Muscle layer of duodenum (tissue), 2 donors: ENCODE results near the gene CIB2.

Experiments
- H3K27ac ChIP-seq: one replicate; pipeline ENCODE4 v1.7.0; 2013; ENCODE audit warnings: mild to moderate bottlenecking, low read length
- H3K27me3 ChIP-seq: one replicate; pipeline ENCODE4 v1.7.0; 2013; ENCODE audit warnings: low read depth, mild to moderate bottlenecking, control low read depth, low read length
- H3K36me3 ChIP-seq, 2 donors: one replicate each; pipeline ENCODE4 v1.7.0; 2013; ENCODE audit warnings: low read length in 2 of 2, control low read depth in 1 of 2, mild to moderate bottlenecking in 1 of 2; ENCODE audit not compliant: insufficient read depth in 2 of 2, control insufficient read depth in 1 of 2
- H3K4me1 ChIP-seq, 2 donors: one replicate each; pipeline ENCODE4 v1.7.0; 2013; ENCODE audit warnings: low read length in 2 of 2, mild to moderate bottlenecking in 2 of 2, control low read depth in 1 of 2, moderate library complexity in 1 of 2; ENCODE audit not compliant: insufficient read depth in 2 of 2, control insufficient read depth in 1 of 2
- H3K4me3 ChIP-seq, 2 donors: one replicate each; pipeline ENCODE4 v1.7.0; 2013; ENCODE audit warnings: low read length in 2 of 2, low read depth in 1 of 2, mild to moderate bottlenecking in 1 of 2
- H3K9me3 ChIP-seq, 2 donors: one replicate each; pipeline ENCODE4 v1.7.0; 2013; ENCODE audit warnings: low read length in 2 of 2, control low read depth in 1 of 2, mild to moderate bottlenecking in 1 of 2; ENCODE audit not compliant: control insufficient read depth in 1 of 2
- donor health status: healthy.

Gene CIB2

GRCh38 chr15:78149068-78149804, 18.0 kb upstream of the CIB2 start, which contains the start of gene IDH3A:
TSS of gene IDH3A (plus strand) at chr15:78149362. CDS start at chr15:78149404, 42 bp downstream.
- Histone ChIP-seq H3K36me3 (no peaks in the 10 kb centered on the region), H3K4me1 (peaks cover 6 to 8% of the 10 kb centered on the region in 2 donors), H3K4me3 (peak within 1 kb of the TSS; percentile 85 to 86), H3K27ac (peak within 1 kb of the TSS; percentile 80), H3K27me3 (no peaks in the 10 kb centered on the region), H3K9me3 (no peaks in the 10 kb centered on the region)

GRCh38 chr15:78148392-78149067, 17.3 kb upstream of the CIB2 start:
- H3K27ac ChIP-seq: peak overlapping the region; percentile 80
- H3K9me3 ChIP-seq: no peaks in the 10 kb centered on the region
- peaks cover 6 to 8% of the 10 kb centered on the region in 2 donors for H3K4me1 ChIP-seq
- H3K27me3 ChIP-seq: no peaks in the 10 kb centered on the region
- H3K4me3 ChIP-seq: peak overlapping the region; percentile 85 to 86
- no peaks in the 10 kb centered on the region for H3K36me3 ChIP-seq

- no peaks in the 10 kb centered on the region for H3K9me3 ChIP-seq
These were observed 16.3 kb upstream of the CIB2 start for GRCh38 chr15:78147566-78147965.

GRCh38 chr15:78146425-78147154, 15.3 kb upstream of the CIB2 start:
- H3K27ac ChIP-seq: no peak overlapping the region
- H3K9me3 ChIP-seq: no peaks in the 10 kb centered on the region
- no peak overlapping the region for H3K4me3 ChIP-seq
- H3K4me1 ChIP-seq: peaks cover 6 to 8% of the 10 kb centered on the region in 2 donors
- no peaks in the 10 kb centered on the region for H3K36me3 ChIP-seq
- H3K27me3 ChIP-seq: no peaks in the 10 kb centered on the region

More at GRCh38 chr15:78147566-78147965, 16.3 kb upstream of the CIB2 start:
- no peaks in the 10 kb centered on the region for H3K36me3 ChIP-seq
- peaks cover 6 to 8% of the 10 kb centered on the region in 2 donors for H3K4me1 ChIP-seq
- H3K27ac ChIP-seq: no peak overlapping the region
- H3K4me3 ChIP-seq: no peak overlapping the region
- no peaks in the 10 kb centered on the region for H3K27me3 ChIP-seq

GRCh38 chr15:78142332-78142731, 11.1 kb upstream of the CIB2 start:
- H3K27ac ChIP-seq: no peak overlapping the region
- no peaks in the 10 kb centered on the region for H3K27me3 ChIP-seq
- H3K4me3 ChIP-seq: no peak overlapping the region
- no peaks in the 10 kb centered on the region for H3K4me1 ChIP-seq
- H3K36me3 ChIP-seq: no peaks in the 10 kb centered on the region
- no peaks in the 10 kb centered on the region for H3K9me3 ChIP-seq

- no peak overlapping the region for H3K27ac ChIP-seq
- no peaks in the 10 kb centered on the region for H3K4me1 ChIP-seq
- no peaks in the 10 kb centered on the region for H3K9me3 ChIP-seq
These were observed 9.0 kb upstream of the CIB2 start for GRCh38 chr15:78140292-78140691.

GRCh38 chr15:78139578-78139977, 8.3 kb upstream of the CIB2 start:
- Histone ChIP-seq H3K36me3 (no peaks in the 10 kb centered on the region), H3K4me1 (no peaks in the 10 kb centered on the region), H3K27ac (no peak overlapping the region), H3K9me3 (no peaks in the 10 kb centered on the region), H3K4me3 (no peak overlapping the region), H3K27me3 (no peaks in the 10 kb centered on the region)

More at GRCh38 chr15:78140292-78140691, 9.0 kb upstream of the CIB2 start:
- no peaks in the 10 kb centered on the region for H3K27me3 ChIP-seq
- no peak overlapping the region for H3K4me3 ChIP-seq
- H3K36me3 ChIP-seq: no peaks in the 10 kb centered on the region

GRCh38 chr15:78133801-78134200, 2.6 kb upstream of the CIB2 start:
- Histone ChIP-seq H3K36me3 (no peaks in the 10 kb centered on the region), H3K27ac (no peak overlapping the region), H3K27me3 (no peaks in the 10 kb centered on the region), H3K4me3 (no peak overlapping the region), H3K4me1 (peaks cover 4 to 6% of the 10 kb centered on the region in 2 donors), H3K9me3 (no peaks in the 10 kb centered on the region)

GRCh38 chr15:78130466-78131294, 565 bp downstream of the CIB2 start:
- Histone ChIP-seq H3K36me3 (no peaks in the 10 kb centered on the region), H3K4me3 (peak overlapping the region in 1 of 2 donors; percentile 31), H3K9me3 (no peaks in the 10 kb centered on the region), H3K27me3 (no peaks in the 10 kb centered on the region), H3K27ac (no peak overlapping the region), H3K4me1 (peaks cover 4 to 6% of the 10 kb centered on the region in 2 donors)

- Histone ChIP-seq H3K36me3 (no peaks in the 10 kb centered on the region), H3K4me3 (no peak overlapping the region), H3K27me3 (no peaks in the 10 kb centered on the region), H3K4me1 (peaks cover 4 to 6% of the 10 kb centered on the region in 2 donors), H3K9me3 (no peaks in the 10 kb centered on the region), H3K27ac (no peak overlapping the region)
These were observed 1.4 kb downstream of the CIB2 start for GRCh38 chr15:78129751-78130287.
